A673 (cell line): ENCODE measurements around the gene KLHL34. TPM values are rescaled to one million over a fixed set of nuclear protein-coding genes. Genes with fewer than 3 reads are reported as not detected.

Experiments
- BruUV-seq: library from RNA; stranded (reverse); fragments of 400-500 nt; replicated peaks from 2 replicates; lab custom pipeline; 2021; lab: Mats Ljungman, UMichigan
- CTCF ChIA-PET: fragments of 300-600 bp; sonication (Branson Sonifier 250); formaldehyde crosslinking; loops from one replicate; lab custom pipeline; 2022; ENCODE audit warnings: antibody characterized with exemption; lab: Charles Lee
- POLR2A ChIA-PET: fragments of 300-600 bp; sonication (Branson Sonifier 250); formaldehyde crosslinking; loops from one replicate; lab custom pipeline; 2022; ENCODE audit warnings: antibody characterized with exemption; ENCODE audit not compliant: low non-redundant PET; lab: Charles Lee
- DNase-seq: peaks from one replicate; pipeline ENCODE4 v3.0.0-alpha.2; 2015; ENCODE audit warnings: low spot score
- H3K27ac ChIP-seq: fragments of 200-600 bp; sonication (generic); 2 replicates; pipeline ENCODE4 v1.5.1; 2016; ENCODE audit warnings: mixed run types, low read depth, mild to moderate bottlenecking, mixed read lengths, antibody characterized with exemption, low read length; ENCODE audit not compliant: poor library complexity, severe bottlenecking
- H3K27me3 ChIP-seq: fragments of 200-600 bp; sonication (generic); replicated peaks from 2 replicates; pipeline ENCODE4 v1.6.1; 2017; ENCODE audit warnings: mixed run types, low read depth, mild to moderate bottlenecking, mixed read lengths, antibody characterized with exemption, low read length; ENCODE audit not compliant: insufficient read depth, poor library complexity
- H3K36me3 ChIP-seq: fragments of 200-600 bp; sonication (generic); 2 replicates; pipeline ENCODE4 v1.6.1; 2016; ENCODE audit warnings: mixed run types, mild to moderate bottlenecking, mixed read lengths, antibody characterized with exemption, low read length; ENCODE audit not compliant: insufficient read depth, poor library complexity, severe bottlenecking
- H3K4me1 ChIP-seq: fragments of 200-600 bp; sonication (generic); 2 replicates; pipeline ENCODE4 v1.6.1; 2017; ENCODE audit warnings: mixed run types, mild to moderate bottlenecking, mixed read lengths, antibody characterized with exemption, low read length; ENCODE audit not compliant: insufficient read depth, poor library complexity, severe bottlenecking
- H3K4me3 ChIP-seq: fragments of 200-600 bp; sonication (generic); 2 replicates; pipeline ENCODE4 v1.5.1; 2016; ENCODE audit warnings: low read depth, mixed run types, mild to moderate bottlenecking, mixed read lengths, low read length; ENCODE audit not compliant: poor library complexity, severe bottlenecking
- H3K9me3 ChIP-seq: fragments of 200-600 bp; sonication (generic); 2 replicates; pipeline ENCODE4 v1.6.1; 2016; ENCODE audit warnings: mixed run types, low read depth, mild to moderate bottlenecking, mixed read lengths, antibody characterized with exemption, low read length; ENCODE audit not compliant: poor library complexity, severe bottlenecking
- CTCF ChIP-seq: fragments of 300-800, 200-600 bp; sonication (generic); conservative IDR thresholded peaks from 2 replicates; pipeline ENCODE4 v1.5.1; 2017; ENCODE audit warnings: low read depth, mild to moderate bottlenecking, antibody characterized with exemption, low read length, moderate library complexity, mixed read lengths
- EZH2 ChIP-seq: fragments of 200-600 bp; sonication (generic); IDR thresholded peaks from 2 replicates; pipeline ENCODE4 v1.6.1; 2017; ENCODE audit warnings: borderline replicate concordance, low read depth, mild to moderate bottlenecking, mixed read lengths, antibody characterized with exemption, low read length; ENCODE audit not compliant: poor library complexity, severe bottlenecking
- intact Hi-C: fragments of 100-400 bp; cut with micrococcal nuclease; formaldehyde crosslinking; loops from one replicate; pipeline ENCODE4 v1.10.0; 2022; ENCODE audit not compliant: unreplicated experiment
- total RNA-seq: library from RNA; stranded (reverse); gene quantifications from 2 replicates; pipeline ENCODE4 v1.2.3, GENCODE V29; 2021

The KLHL34 gene
- total RNA-seq, 1 experiment from 2014 or later, result not detected

GRCh38 chrX:21698272-21698671, 40.1 kb upstream of the KLHL34 start:
- TF ChIP-seq CTCF (no peak), EZH2 (no peak)
- Histone ChIP-seq H3K36me3 (no peaks in the 10 kb centered on the region), H3K27me3 (no peaks in the 10 kb centered on the region), H3K27ac (no peak overlapping the region), H3K4me1 (no peaks in the 10 kb centered on the region), H3K9me3 (no peaks in the 10 kb centered on the region), H3K4me3 (no peak overlapping the region)
- intact Hi-C loops, result no loop called here
- ChIA-PET CTCF (no interaction called here), POLR2A (no interaction called here)
- no peak for DNase-seq
- no TSS peak for BruUV-seq

DNA sequence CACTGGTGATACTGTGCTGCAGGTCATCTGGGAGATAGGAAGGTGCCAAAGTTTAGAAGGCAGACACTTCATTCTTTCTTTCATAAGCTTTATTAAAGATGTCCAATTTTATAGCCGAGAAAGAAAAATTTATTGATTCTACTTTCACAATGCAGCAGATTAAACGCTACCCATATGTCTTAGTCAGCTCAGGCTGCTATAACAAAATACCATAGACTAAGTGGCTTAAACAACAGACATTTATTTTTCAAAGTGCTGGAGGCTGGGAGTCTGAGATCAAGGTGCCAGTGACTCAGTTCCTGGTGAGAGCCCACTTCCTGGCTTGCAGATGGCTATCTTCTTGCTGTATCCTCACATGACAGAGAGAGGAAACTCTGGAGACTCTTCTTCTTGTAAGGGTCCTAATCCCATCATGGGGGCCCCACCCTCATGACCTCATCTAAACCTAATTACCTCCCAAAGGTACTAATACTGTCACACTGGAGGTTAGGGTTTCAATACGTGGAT, 33.4 kb upstream of the KLHL34 start:
- TF ChIP-seq CTCF, result no peak
- TF ChIP-seq EZH2, result no peak
- ChIA-PET POLR2A (no interaction called here), CTCF (no interaction called here)
- Histone ChIP-seq H3K4me3 (no peak overlapping the region), H3K27me3 (no peaks in the 10 kb centered on the region), H3K27ac (no peak overlapping the region), H3K4me1 (no peaks in the 10 kb centered on the region), H3K9me3 (no peaks in the 10 kb centered on the region), H3K36me3 (no peaks in the 10 kb centered on the region)
- DNase-seq, result no peak
- intact Hi-C loops, result no loop called here
- no TSS peak for BruUV-seq

- intact Hi-C loops, result no loop called here
- no TSS peak for BruUV-seq
- H3K36me3 ChIP-seq, result no peaks in the 10 kb centered on the region
These were observed 25.8 kb upstream of the KLHL34 start for GRCh38 chrX:21683941-21684340.

More at GRCh38 chrX:21683941-21684340, 25.8 kb upstream of the KLHL34 start:
- no peaks in the 10 kb centered on the region for H3K9me3 ChIP-seq
- CTCF ChIA-PET, result no interaction called here
- POLR2A ChIA-PET, result no interaction called here
- no peaks in the 10 kb centered on the region for H3K4me1 ChIP-seq
- TF ChIP-seq CTCF, result no peak
- no peak for TF ChIP-seq EZH2
- H3K27me3 ChIP-seq, result no peaks in the 10 kb centered on the region
- H3K4me3 ChIP-seq, result no peak overlapping the region
- no peak overlapping the region for H3K27ac ChIP-seq
- no peak for DNase-seq
